Measurements from ENCODE around the gene PCDHB10.
"Not testable (repeated sequence)": the region's sequence is repeated elsewhere in the genome, so short reads cannot be mapped to it uniquely, and the experiment has no call there.

The PCDHB10 gene

DNA sequence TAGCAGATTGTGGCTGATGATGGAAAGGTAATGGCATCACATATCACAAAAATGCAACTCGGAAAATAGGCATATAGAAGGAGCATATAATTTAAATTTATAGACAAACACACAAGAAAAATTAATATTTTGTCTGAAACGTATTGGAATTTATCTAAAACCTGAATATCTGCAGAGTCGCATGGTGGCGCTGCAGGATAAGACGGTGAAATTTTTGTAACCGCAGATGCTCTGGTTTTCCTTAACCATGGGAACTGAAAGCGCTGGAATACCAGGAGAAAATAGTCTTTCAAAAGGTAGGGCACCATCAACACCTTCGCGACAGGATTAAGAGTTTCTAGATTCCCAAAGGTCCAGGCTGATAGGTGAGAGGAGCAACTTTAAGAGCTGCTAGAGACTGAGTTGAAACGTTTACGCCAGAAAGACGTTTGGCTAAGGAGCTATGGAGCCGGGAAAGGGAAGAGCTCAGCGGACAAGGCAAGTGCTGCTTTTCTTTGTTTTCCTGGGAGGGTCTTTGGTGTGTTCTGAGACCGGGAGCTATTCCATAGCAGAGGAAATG lies 42.0 kb downstream of the PCDHB10 start:
- ATAC-seq (ENCODE audit: low read depth) = no peak
- Histone ChIP-seq H3K36me3 (ENCODE audit: low read depth) (no peaks in the 10 kb centered on the region), H3K4me3 (ENCODE audit: severe bottlenecking) (no peak overlapping the region), H3K27me3 (ENCODE audit: insufficient read depth, poor library complexity, severe bottlenecking) (peaks cover 16% of the 10 kb centered on the region), H3K27ac (ENCODE audit: poor library complexity, severe bottlenecking) (no peak overlapping the region), H3K9me3 (ENCODE audit: severe bottlenecking) (peaks cover 10% of the 10 kb centered on the region), H3K4me1 (ENCODE audit: insufficient read depth, poor library complexity, severe bottlenecking) (no peaks in the 10 kb centered on the region)
- no peak for DNase-seq (ENCODE audit: low spot score)
- TF ChIP-seq, protein P1, sequence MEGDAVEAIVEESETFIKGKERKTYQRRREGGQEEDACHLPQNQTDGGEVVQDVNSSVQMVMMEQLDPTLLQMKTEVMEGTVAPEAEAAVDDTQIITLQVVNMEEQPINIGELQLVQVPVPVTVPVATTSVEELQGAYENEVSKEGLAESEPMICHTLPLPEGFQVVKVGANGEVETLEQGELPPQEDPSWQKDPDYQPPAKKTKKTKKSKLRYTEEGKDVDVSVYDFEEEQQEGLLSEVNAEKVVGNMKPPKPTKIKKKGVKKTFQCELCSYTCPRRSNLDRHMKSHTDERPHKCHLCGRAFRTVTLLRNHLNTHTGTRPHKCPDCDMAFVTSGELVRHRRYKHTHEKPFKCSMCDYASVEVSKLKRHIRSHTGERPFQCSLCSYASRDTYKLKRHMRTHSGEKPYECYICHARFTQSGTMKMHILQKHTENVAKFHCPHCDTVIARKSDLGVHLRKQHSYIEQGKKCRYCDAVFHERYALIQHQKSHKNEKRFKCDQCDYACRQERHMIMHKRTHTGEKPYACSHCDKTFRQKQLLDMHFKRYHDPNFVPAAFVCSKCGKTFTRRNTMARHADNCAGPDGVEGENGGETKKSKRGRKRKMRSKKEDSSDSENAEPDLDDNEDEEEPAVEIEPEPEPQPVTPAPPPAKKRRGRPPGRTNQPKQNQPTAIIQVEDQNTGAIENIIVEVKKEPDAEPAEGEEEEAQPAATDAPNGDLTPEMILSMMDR (IDR thresholded peaks at IDR 0.05; ENCODE audit: poor library complexity, severe bottlenecking) = peak; percentile 43

DNA sequence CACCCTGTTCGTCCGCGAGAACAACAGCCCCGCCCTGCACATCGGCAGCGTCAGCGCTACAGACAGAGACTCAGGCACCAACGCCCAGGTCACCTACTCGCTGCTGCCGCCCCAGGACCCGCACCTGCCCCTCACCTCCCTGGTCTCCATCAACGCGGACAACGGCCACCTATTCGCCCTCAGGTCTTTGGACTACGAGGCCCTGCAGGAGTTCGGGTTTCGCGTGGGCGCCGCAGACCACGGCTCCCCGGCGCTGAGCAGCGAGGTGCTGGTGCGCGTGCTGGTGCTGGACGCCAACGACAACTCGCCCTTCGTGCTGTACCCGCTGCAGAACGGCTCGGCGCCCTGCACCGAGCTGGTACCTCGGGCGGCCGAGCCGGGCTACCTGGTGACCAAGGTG lies 43.8 kb downstream of the PCDHB10 start:
- not testable (repeated sequence) for H3K27ac ChIP-seq (ENCODE audit: poor library complexity, severe bottlenecking); H3K4me3 ChIP-seq (ENCODE audit: severe bottlenecking); ATAC-seq (ENCODE audit: low read depth); DNase-seq (ENCODE audit: low spot score); H3K4me1 ChIP-seq (ENCODE audit: insufficient read depth, poor library complexity, severe bottlenecking); H3K36me3 ChIP-seq (ENCODE audit: low read depth)
- Histone ChIP-seq H3K27me3 (ENCODE audit: insufficient read depth, poor library complexity, severe bottlenecking) (peaks cover 24% of the 10 kb centered on the region), H3K9me3 (ENCODE audit: severe bottlenecking) (peaks cover 16% of the 10 kb centered on the region)

DNA sequence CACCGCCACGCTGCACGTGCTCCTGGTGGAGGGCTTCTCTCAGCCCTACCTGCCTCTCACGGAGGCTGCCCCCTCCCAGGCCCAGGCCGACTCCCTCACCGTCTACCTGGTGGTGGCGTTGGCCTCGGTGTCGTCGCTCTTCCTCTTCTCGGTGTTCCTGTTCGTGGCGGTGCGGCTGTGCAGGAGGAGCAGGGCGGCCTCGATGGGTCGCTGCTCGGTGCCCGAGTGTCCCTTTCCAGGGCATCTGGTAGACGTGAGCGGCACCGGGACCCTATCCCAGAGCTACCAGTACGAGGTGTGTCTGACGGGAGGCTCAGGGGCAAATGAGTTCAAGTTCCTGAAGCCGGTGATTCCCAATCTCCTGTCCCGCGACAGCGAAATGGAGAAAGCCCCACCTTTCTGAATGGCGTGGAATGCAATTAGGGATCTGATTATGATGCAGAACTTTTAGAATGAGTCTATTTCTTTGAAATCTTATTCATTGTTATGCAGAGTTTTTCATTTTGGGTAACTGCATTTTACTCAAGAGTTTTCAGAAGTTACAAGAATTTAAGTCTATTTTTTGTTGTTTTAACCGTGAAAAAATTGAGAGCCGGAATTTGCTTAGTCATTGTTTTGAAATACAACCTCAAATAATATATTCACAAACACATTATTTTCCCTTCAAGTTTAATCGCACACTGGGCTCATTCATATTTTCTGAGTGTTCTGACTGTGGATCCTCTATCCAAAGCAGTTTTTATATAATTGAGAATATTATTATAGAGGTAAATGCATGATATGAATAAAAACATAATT lies 44.6 kb downstream of the PCDHB10 start:
- Histone ChIP-seq H3K4me3 (ENCODE audit: severe bottlenecking) (no peak overlapping the region), H3K9me3 (ENCODE audit: severe bottlenecking) (peaks cover 16% of the 10 kb centered on the region), H3K36me3 (ENCODE audit: low read depth) (no peaks in the 10 kb centered on the region), H3K4me1 (ENCODE audit: insufficient read depth, poor library complexity, severe bottlenecking) (no peaks in the 10 kb centered on the region), H3K27me3 (ENCODE audit: insufficient read depth, poor library complexity, severe bottlenecking) (peaks cover 24% of the 10 kb centered on the region), H3K27ac (ENCODE audit: poor library complexity, severe bottlenecking) (no peak overlapping the region)
- DNase-seq (ENCODE audit: low spot score) = no peak
- TF ChIP-seq, protein P1 (IDR thresholded peaks at IDR 0.05; ENCODE audit: poor library complexity, severe bottlenecking) = no peak
- ATAC-seq (ENCODE audit: low read depth) = no peak

DNA sequence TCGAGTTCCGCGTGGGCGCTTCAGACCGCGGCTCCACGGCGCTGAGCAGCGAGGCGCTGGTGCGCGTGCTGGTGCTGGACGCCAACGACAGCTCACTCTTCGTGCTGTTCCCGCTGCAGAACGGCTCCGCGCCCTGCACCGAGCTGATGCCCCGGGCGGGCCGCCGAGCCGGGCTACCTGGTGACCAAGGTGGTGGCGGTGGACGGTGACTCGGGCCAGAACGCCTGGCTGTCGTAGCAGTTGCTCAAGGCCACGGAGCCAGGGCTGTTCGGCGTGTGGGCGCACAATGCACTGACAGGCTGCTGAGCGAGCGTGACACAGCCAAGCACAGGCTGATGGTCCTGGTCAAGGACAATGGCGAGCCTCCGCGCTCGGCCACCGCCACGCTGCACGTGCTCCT lies 49.3 kb downstream of the PCDHB10 start:
- H3K27ac ChIP-seq (ENCODE audit: poor library complexity, severe bottlenecking) = no peak overlapping the region
- H3K9me3 ChIP-seq (ENCODE audit: severe bottlenecking) = peaks cover 20% of the 10 kb centered on the region
- no peak for ATAC-seq (ENCODE audit: low read depth)
- no peak overlapping the region for H3K4me3 ChIP-seq (ENCODE audit: severe bottlenecking)
- no peaks in the 10 kb centered on the region for H3K4me1 ChIP-seq (ENCODE audit: insufficient read depth, poor library complexity, severe bottlenecking)
- TF ChIP-seq, protein P1 (IDR thresholded peaks at IDR 0.05; ENCODE audit: poor library complexity, severe bottlenecking) = no peak
- no peak for DNase-seq (ENCODE audit: low spot score)
- H3K36me3 ChIP-seq (ENCODE audit: low read depth) = no peaks in the 10 kb centered on the region
- peaks cover 15% of the 10 kb centered on the region for H3K27me3 ChIP-seq (ENCODE audit: insufficient read depth, poor library complexity, severe bottlenecking)
